Chondrocyte (in vitro differentiated cells): ENCODE results near the gene UPP2. TPM values are rescaled to one million over a fixed set of nuclear protein-coding genes. Genes with fewer than 3 reads are reported as not detected.

Experiments used
- DNase-seq: peaks from one replicate; pipeline ENCODE4 v3.0.0; 2021; ENCODE audit warnings: mixed read lengths, low spot score
- H3K27ac Mint-ChIP-seq: one replicate; pipeline ENCODE4 v1.8.0; 2021; ENCODE audit warnings: mild to moderate bottlenecking, moderate library complexity, mixed read lengths; ENCODE audit not compliant: unreplicated experiment
- H3K27me3 Mint-ChIP-seq: 2 replicates; pipeline ENCODE4 v1.8.0; 2021; ENCODE audit warnings: low read depth, mixed read lengths
- H3K36me3 Mint-ChIP-seq: 2 replicates; pipeline ENCODE4 v1.8.0; 2021; ENCODE audit warnings: low read depth, mixed read lengths
- H3K4me1 Mint-ChIP-seq: 2 replicates; pipeline ENCODE4 v1.8.0; 2021; ENCODE audit warnings: low read depth, mild to moderate bottlenecking, mixed read lengths
- H3K4me3 Mint-ChIP-seq: one replicate; pipeline ENCODE4 v1.8.0; 2021; ENCODE audit warnings: mild to moderate bottlenecking, moderate library complexity, mixed read lengths; ENCODE audit not compliant: unreplicated experiment
- H3K9me3 Mint-ChIP-seq: 2 replicates; pipeline ENCODE4 v1.8.0; 2021; ENCODE audit warnings: low read depth, mixed read lengths
- CTCF ChIP-seq: fragments of 200-600 bp; sonication (generic); IDR thresholded peaks from 2 replicates; pipeline ENCODE4 v1.5.0; 2021; ENCODE audit warnings: antibody characterized with exemption, mild to moderate bottlenecking, moderate library complexity
- total RNA-seq: library from RNA; stranded (reverse); gene quantifications from 3 replicates; pipeline ENCODE4 v1.2.1, GENCODE V29; 2021

Gene UPP2
- total RNA-seq, 1 donor from 2014 or later, result not detected

- peaks cover 19% of the 10 kb centered on the region for H3K4me1 Mint-ChIP-seq
- no peak for DNase-seq
- H3K27me3 Mint-ChIP-seq, result no peaks in the 10 kb centered on the region
- no peak overlapping the region for H3K27ac Mint-ChIP-seq
- H3K9me3 Mint-ChIP-seq, result no peaks in the 10 kb centered on the region
- H3K4me3 Mint-ChIP-seq, result no peak overlapping the region
- H3K36me3 Mint-ChIP-seq, result no peaks in the 10 kb centered on the region
- no peak for TF ChIP-seq CTCF
Measured at GRCh38 chr2:158124896-158125295, 23.2 kb downstream of the UPP2 start.

GRCh38 chr2:158125756-158126498 is 24.3 kb downstream of the UPP2 start:
- peaks cover 17% of the 10 kb centered on the region for H3K4me1 Mint-ChIP-seq
- TF ChIP-seq CTCF, result no peak
- H3K27me3 Mint-ChIP-seq, result no peaks in the 10 kb centered on the region
- H3K36me3 Mint-ChIP-seq, result no peaks in the 10 kb centered on the region
- DNase-seq, result no peak
- H3K9me3 Mint-ChIP-seq, result no peaks in the 10 kb centered on the region
- no peak overlapping the region for H3K4me3 Mint-ChIP-seq
- H3K27ac Mint-ChIP-seq, result no peak overlapping the region

- no peak for TF ChIP-seq CTCF
- H3K9me3 Mint-ChIP-seq, result no peaks in the 10 kb centered on the region
- no peak for DNase-seq
- H3K36me3 Mint-ChIP-seq, result no peaks in the 10 kb centered on the region
- peaks cover 19% of the 10 kb centered on the region for H3K4me1 Mint-ChIP-seq
- no peak overlapping the region for H3K27ac Mint-ChIP-seq
- H3K27me3 Mint-ChIP-seq, result no peaks in the 10 kb centered on the region
- H3K4me3 Mint-ChIP-seq, result no peak overlapping the region
Measured at GRCh38 chr2:158127380-158127804, 25.7 kb downstream of the UPP2 start.

GRCh38 chr2:158128168-158128973 is 26.7 kb downstream of the UPP2 start:
- H3K4me1 Mint-ChIP-seq, result peaks cover 12% of the 10 kb centered on the region
- no peak for TF ChIP-seq CTCF
- H3K4me3 Mint-ChIP-seq, result no peak overlapping the region
- no peaks in the 10 kb centered on the region for H3K9me3 Mint-ChIP-seq
- H3K27me3 Mint-ChIP-seq, result no peaks in the 10 kb centered on the region
- no peak for DNase-seq
- no peaks in the 10 kb centered on the region for H3K36me3 Mint-ChIP-seq
- no peak overlapping the region for H3K27ac Mint-ChIP-seq

GRCh38 chr2:158129037-158129436 is 27.4 kb downstream of the UPP2 start:
- no peak for TF ChIP-seq CTCF
- Mint-ChIP-seq H3K36me3 (no peaks in the 10 kb centered on the region), H3K9me3 (no peaks in the 10 kb centered on the region), H3K27ac (no peak overlapping the region), H3K27me3 (no peaks in the 10 kb centered on the region), H3K4me3 (no peak overlapping the region), H3K4me1 (peaks cover 16% of the 10 kb centered on the region)
- no peak for DNase-seq
